Measurements from ENCODE around the gene JAZF1.

Gene JAZF1

GRCh38 chr7:27966219-27966780, 214.3 kb downstream of the JAZF1 start:
- no peak for DNase-seq (ENCODE audit: low read depth)

GRCh38 chr7:27965650-27966049, 214.9 kb downstream of the JAZF1 start:
- no peak for DNase-seq (ENCODE audit: low read depth)

GRCh38 chr7:27964820-27965219, 215.8 kb downstream of the JAZF1 start:
- no peak for DNase-seq (ENCODE audit: low read depth)

- no peak for DNase-seq (ENCODE audit: low read depth)
Measured at GRCh38 chr7:27963056-27963455, 217.5 kb downstream of the JAZF1 start.

GRCh38 chr7:27962273-27962672, 218.3 kb downstream of the JAZF1 start:
- DNase-seq (ENCODE audit: low read depth), result no peak

GRCh38 chr7:27961255-27961654, 219.3 kb downstream of the JAZF1 start:
- no peak for DNase-seq (ENCODE audit: low read depth)

GRCh38 chr7:27960415-27960814, 220.2 kb downstream of the JAZF1 start:
- DNase-seq (ENCODE audit: low read depth), result no peak

- DNase-seq (ENCODE audit: low read depth), result no peak
Measured at GRCh38 chr7:27958933-27959548, 221.6 kb downstream of the JAZF1 start.

GRCh38 chr7:27955596-27955995, 225.0 kb downstream of the JAZF1 start:
- DNase-seq (ENCODE audit: low read depth), result no peak

GRCh38 chr7:27955011-27955410, 225.6 kb downstream of the JAZF1 start:
- no peak for DNase-seq (ENCODE audit: low read depth)

- DNase-seq (ENCODE audit: low read depth), result no peak
Measured at GRCh38 chr7:27953777-27954176, 226.8 kb downstream of the JAZF1 start.

- no peak for DNase-seq (ENCODE audit: low read depth)
Measured at GRCh38 chr7:27953361-27953760, 227.2 kb downstream of the JAZF1 start.

GRCh38 chr7:27952456-27953285, 227.9 kb downstream of the JAZF1 start:
- DNase-seq (ENCODE audit: low read depth), result peak; percentile 49

- no peak for DNase-seq (ENCODE audit: low read depth)
Measured at GRCh38 chr7:27950123-27950522, 230.5 kb downstream of the JAZF1 start.

- DNase-seq (ENCODE audit: low read depth), result no peak
Measured at GRCh38 chr7:27948861-27949260, 231.7 kb downstream of the JAZF1 start.

GRCh38 chr7:27947586-27948278, 232.9 kb downstream of the JAZF1 start:
- DNase-seq (ENCODE audit: low read depth), result no peak

GRCh38 chr7:27946351-27946750, 234.2 kb downstream of the JAZF1 start:
- no peak for DNase-seq (ENCODE audit: low read depth)

- DNase-seq (ENCODE audit: low read depth), result no peak
Measured at GRCh38 chr7:27945058-27945795, 235.4 kb downstream of the JAZF1 start.

- no peak for DNase-seq (ENCODE audit: low read depth)
Measured at GRCh38 chr7:27944643-27945042, 236.0 kb downstream of the JAZF1 start.

GRCh38 chr7:27943241-27943640, 237.4 kb downstream of the JAZF1 start:
- no peak for DNase-seq (ENCODE audit: low read depth)

GRCh38 chr7:27942711-27943110, 237.9 kb downstream of the JAZF1 start:
- DNase-seq (ENCODE audit: low read depth), result no peak

GRCh38 chr7:27941522-27941921, 239.1 kb downstream of the JAZF1 start:
- DNase-seq (ENCODE audit: low read depth), result no peak

All from GM04503 (cell line).